ENCODE measurements around the gene SLC5A9.

GRCh38 chr1:48215222-48215621 lies 7.3 kb upstream of the SLC5A9 start:
- no peak for TF ChIP-seq EZH2 (IDR thresholded peaks at IDR 0.05; ENCODE audit: borderline replicate concordance, insufficient read depth, low read depth, low read length, poor library complexity, severe bottlenecking)
- no peak for TF ChIP-seq CTCF (IDR thresholded peaks at IDR 0.05)

Measured in B cell (primary cell).